ENCODE data around the gene GNG13.

Gene GNG13

GRCh38 chr16:790086-790485 is 10.4 kb downstream of the GNG13 start:
- no peak for DNase-seq (ENCODE audit: low read depth in 1 of 2, low spot score in 1 of 2)
- TF ChIP-seq CTCF (IDR thresholded peaks at IDR 0.05; ENCODE audit: insufficient read depth, low read length), result no peak
- no peak for TF ChIP-seq SPI1 (IDR thresholded peaks at IDR 0.05; ENCODE audit: borderline replicate concordance, low read depth)
- no peak for TF ChIP-seq POLR2AphosphoS5 (IDR thresholded peaks at IDR 0.05; ENCODE audit: low read depth)
- no peak for TF ChIP-seq GABPA (IDR thresholded peaks at IDR 0.05; ENCODE audit: low read depth)
- TF ChIP-seq, protein P1, sequence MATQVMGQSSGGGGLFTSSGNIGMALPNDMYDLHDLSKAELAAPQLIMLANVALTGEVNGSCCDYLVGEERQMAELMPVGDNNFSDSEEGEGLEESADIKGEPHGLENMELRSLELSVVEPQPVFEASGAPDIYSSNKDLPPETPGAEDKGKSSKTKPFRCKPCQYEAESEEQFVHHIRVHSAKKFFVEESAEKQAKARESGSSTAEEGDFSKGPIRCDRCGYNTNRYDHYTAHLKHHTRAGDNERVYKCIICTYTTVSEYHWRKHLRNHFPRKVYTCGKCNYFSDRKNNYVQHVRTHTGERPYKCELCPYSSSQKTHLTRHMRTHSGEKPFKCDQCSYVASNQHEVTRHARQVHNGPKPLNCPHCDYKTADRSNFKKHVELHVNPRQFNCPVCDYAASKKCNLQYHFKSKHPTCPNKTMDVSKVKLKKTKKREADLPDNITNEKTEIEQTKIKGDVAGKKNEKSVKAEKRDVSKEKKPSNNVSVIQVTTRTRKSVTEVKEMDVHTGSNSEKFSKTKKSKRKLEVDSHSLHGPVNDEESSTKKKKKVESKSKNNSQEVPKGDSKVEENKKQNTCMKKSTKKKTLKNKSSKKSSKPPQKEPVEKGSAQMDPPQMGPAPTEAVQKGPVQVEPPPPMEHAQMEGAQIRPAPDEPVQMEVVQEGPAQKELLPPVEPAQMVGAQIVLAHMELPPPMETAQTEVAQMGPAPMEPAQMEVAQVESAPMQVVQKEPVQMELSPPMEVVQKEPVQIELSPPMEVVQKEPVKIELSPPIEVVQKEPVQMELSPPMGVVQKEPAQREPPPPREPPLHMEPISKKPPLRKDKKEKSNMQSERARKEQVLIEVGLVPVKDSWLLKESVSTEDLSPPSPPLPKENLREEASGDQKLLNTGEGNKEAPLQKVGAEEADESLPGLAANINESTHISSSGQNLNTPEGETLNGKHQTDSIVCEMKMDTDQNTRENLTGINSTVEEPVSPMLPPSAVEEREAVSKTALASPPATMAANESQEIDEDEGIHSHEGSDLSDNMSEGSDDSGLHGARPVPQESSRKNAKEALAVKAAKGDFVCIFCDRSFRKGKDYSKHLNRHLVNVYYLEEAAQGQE (IDR thresholded peaks at IDR 0.05; ENCODE audit: insufficient replicate concordance, low read depth), result no peak
- H3K4me3 ChIP-seq (replicated peaks; ENCODE audit: insufficient read depth, low read length), result no peak overlapping the region

DNA sequence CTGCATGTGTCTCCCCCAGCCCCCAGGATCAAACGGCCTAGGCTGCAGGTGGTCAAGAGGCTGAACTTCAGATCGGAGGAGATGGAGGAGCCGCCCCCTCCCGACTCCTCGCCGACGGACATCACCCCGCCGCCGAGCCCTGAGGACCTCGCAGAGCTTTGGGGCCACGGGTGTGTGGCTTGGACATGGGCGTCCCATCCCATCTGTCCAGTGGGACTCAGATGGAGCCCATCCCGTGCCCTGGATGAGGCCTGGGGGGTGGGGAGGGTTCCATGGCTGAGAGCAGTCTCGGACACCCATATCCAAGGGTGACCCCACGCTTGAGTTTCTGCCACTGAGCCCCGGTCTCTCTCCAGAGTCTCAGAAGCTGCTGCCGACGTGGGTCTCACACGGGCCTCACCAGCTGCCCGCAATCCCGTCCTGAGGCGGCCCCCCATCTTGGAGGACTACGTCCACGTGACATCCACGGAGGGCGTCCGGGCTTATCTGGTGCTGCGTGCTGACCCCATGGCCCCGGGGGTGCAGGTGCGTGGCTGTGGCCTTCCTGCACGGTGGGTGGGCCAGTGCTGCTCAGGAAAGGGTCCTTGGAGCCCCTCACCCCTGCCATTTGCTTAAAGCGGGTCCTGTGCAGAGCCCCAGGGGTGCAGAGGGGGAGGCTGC is 11.2 kb downstream of the GNG13 start:
- Histone ChIP-seq H3K4me3 (replicated peaks; ENCODE audit: insufficient read depth, low read length) (peak overlapping the region; percentile 98), H3K27ac (replicated peaks) (peak overlapping the region; percentile 84), H3K27me3 (ENCODE audit: insufficient read depth, poor library complexity, severe bottlenecking) (no peaks in the 10 kb centered on the region)
- TF ChIP-seq CTCF (IDR thresholded peaks at IDR 0.05; ENCODE audit: insufficient read depth, low read length), result no peak
- TF ChIP-seq POLR2AphosphoS5 (IDR thresholded peaks at IDR 0.05; ENCODE audit: low read depth), result no peak
- no peak for TF ChIP-seq SPI1 (IDR thresholded peaks at IDR 0.05; ENCODE audit: borderline replicate concordance, low read depth)
- TF ChIP-seq GABPA (IDR thresholded peaks at IDR 0.05; ENCODE audit: low read depth), result no peak
- TF ChIP-seq, protein P1 (IDR thresholded peaks at IDR 0.05; ENCODE audit: insufficient replicate concordance, low read depth), result no peak
- DNase-seq (ENCODE audit: low read depth in 1 of 2, low spot score in 1 of 2), result no peak

More at GRCh38 chr16:790086-790485, 10.4 kb downstream of the GNG13 start:
- H3K27ac ChIP-seq (replicated peaks), result no peak overlapping the region
- no peaks in the 10 kb centered on the region for H3K27me3 ChIP-seq (ENCODE audit: insufficient read depth, poor library complexity, severe bottlenecking)

DNA sequence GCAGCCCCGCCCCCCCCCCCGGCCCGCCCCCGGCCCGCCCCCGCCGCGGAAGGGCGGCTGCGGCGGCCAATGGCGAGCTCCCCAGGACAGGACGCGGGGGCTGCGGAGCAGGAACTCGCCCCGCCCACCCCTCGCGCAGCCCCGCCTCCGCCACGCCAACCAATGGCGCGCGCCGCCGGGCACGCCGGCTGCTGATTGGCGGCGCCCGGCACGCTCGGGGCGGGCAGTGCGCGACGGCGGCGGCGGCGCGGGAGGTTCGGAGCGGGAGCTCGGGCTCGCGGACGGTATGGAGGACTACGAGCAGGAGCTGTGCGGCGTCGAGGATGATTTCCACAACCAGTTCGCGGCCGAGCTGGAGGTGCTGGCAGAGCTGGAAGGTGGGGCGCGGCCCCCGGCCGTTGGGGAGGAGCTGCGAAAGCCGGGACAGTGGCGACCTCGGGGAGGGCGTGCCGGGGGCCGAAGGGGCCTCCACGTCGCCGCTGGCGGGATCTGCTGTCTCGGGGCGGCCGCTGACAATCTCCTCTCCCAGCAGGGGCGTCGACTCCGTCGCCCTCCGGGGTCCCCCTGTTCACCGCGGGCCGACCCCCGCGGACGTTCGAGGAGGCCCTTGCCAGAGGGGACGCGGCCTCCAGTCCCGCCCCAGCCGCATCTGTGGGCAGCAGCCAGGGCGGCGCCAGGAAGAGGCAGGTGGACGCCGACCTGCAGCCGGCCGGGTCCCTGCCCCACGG is 12.0 kb downstream of the GNG13 start, which contains the start of gene CHTF18:
Gene CHTF18 (plus strand): TSS at position 222 of the 728 bp plus-strand sequence. CDS start 65 bp downstream, at position 287.
- TF ChIP-seq, protein P1 (IDR thresholded peaks at IDR 0.05; ENCODE audit: insufficient replicate concordance, low read depth), result no peak
- no peak for TF ChIP-seq POLR2AphosphoS5 (IDR thresholded peaks at IDR 0.05; ENCODE audit: low read depth)
- no peak for TF ChIP-seq SPI1 (IDR thresholded peaks at IDR 0.05; ENCODE audit: borderline replicate concordance, low read depth)
- no peak for TF ChIP-seq CTCF (IDR thresholded peaks at IDR 0.05; ENCODE audit: insufficient read depth, low read length)
- TF ChIP-seq GABPA (IDR thresholded peaks at IDR 0.05; ENCODE audit: low read depth), result no peak
- Histone ChIP-seq H3K27ac (replicated peaks) (peak within 1 kb of the TSS; percentile 84), H3K27me3 (ENCODE audit: insufficient read depth, poor library complexity, severe bottlenecking) (no peaks in the 10 kb centered on the region), H3K4me3 (replicated peaks; ENCODE audit: insufficient read depth, low read length) (peak within 1 kb of the TSS; percentile 98)
- DNase-seq (ENCODE audit: low read depth in 1 of 2, low spot score in 1 of 2), result peak; percentile 83 to 87

Measured in HL-60 (cell line).